HepG2 (cell line): Measurements from ENCODE around the gene PAIP2. TPM values are rescaled to one million over a fixed set of nuclear protein-coding genes. Genes with fewer than 3 reads are reported as not detected.

Source experiments
- BHLHE40 ChIP-seq: IDR thresholded peaks from 2 replicates; pipeline ENCODE4 v1.6.1; 2011; ENCODE audit warnings: low read length, improper control_type of control experiment
- CHD4 ChIP-seq: fragments of 200-600 bp; sonication (generic); IDR thresholded peaks from 2 replicates; pipeline ENCODE4 v1.7.0; 2017; ENCODE audit warnings: mild to moderate bottlenecking, low read length, borderline replicate concordance
- HCFC1 ChIP-seq: fragments of 150-350 bp; IDR thresholded peaks from 2 replicates; pipeline ENCODE4 v1.6.1; 2014; ENCODE audit warnings: low read depth, low read length
- HDAC1 ChIP-seq: sonication (generic); formaldehyde crosslinking; IDR thresholded peaks from 2 replicates; pipeline ENCODE4 v1.5.1; 2020; ENCODE audit warnings: mild to moderate bottlenecking, missing genetic modification reagents
- MEIS1 ChIP-seq: sonication (generic); formaldehyde crosslinking; IDR thresholded peaks from 2 replicates; pipeline ENCODE4 v1.9.0; 2021; ENCODE audit warnings: mild to moderate bottlenecking, missing genetic modification reagents, moderate library complexity, borderline replicate concordance
- MIER2 ChIP-seq: IDR thresholded peaks from 2 replicates; pipeline ENCODE4 v1.6.1; 2016; ENCODE audit warnings: missing biosample characterization, missing genetic modification reagents
- MTF1 ChIP-seq: sonication (generic); formaldehyde crosslinking; IDR thresholded peaks from 2 replicates; pipeline ENCODE4 v1.5.0; 2020; ENCODE audit warnings: missing genetic modification reagents
- NFATC3 ChIP-seq: sonication (generic); formaldehyde crosslinking; IDR thresholded peaks from 2 replicates; pipeline ENCODE4 v1.5.1; 2020; ENCODE audit warnings: mild to moderate bottlenecking, missing genetic modification reagents
- NR2F1 ChIP-seq, 2 experiments: fragments of 450-650 bp in 1 of 2; formaldehyde crosslinking in 1 of 2; IDR thresholded peaks; 2 replicates each; pipeline versions ENCODE4 v1.5.0 to v1.6.1; 2016 to 2020; ENCODE audit warnings: mild to moderate bottlenecking in 1 of 2, missing compliant biosample characterization in 1 of 2, missing genetic modification reagents in 1 of 2, moderate library complexity in 1 of 2
- SCMH1 ChIP-seq: sonication (generic); formaldehyde crosslinking; IDR thresholded peaks from 2 replicates; pipeline ENCODE4 v1.9.0; 2021; ENCODE audit warnings: missing genetic modification reagents, mild to moderate bottlenecking, borderline replicate concordance
- SSRP1 ChIP-seq: IDR thresholded peaks from 2 replicates; pipeline ENCODE4 v1.6.1; 2016; ENCODE audit warnings: control low read depth
- THAP7 ChIP-seq: sonication (generic); formaldehyde crosslinking; IDR thresholded peaks from 2 replicates; pipeline ENCODE4 v1.8.1; 2023; ENCODE audit warnings: mild to moderate bottlenecking, missing genetic modification reagents
- ZBTB42 ChIP-seq: sonication (generic); formaldehyde crosslinking; IDR thresholded peaks from 2 replicates; pipeline ENCODE4 v1.5.0; 2020; ENCODE audit warnings: mild to moderate bottlenecking, missing genetic modification reagents
- ZNF18 ChIP-seq: sonication (generic); formaldehyde crosslinking; IDR thresholded peaks from 2 replicates; pipeline ENCODE4 v1.8.0; 2022; ENCODE audit warnings: mild to moderate bottlenecking, missing genetic modification reagents; ENCODE audit not compliant: insufficient replicate concordance
- ZNF33B ChIP-seq: sonication (generic); formaldehyde crosslinking; IDR thresholded peaks from 2 replicates; pipeline ENCODE4 v1.5.1; 2020; ENCODE audit warnings: mild to moderate bottlenecking, missing genetic modification reagents
- ZNF468 ChIP-seq: sonication (generic); formaldehyde crosslinking; IDR thresholded peaks from 2 replicates; pipeline ENCODE4 v1.8.0; 2022; ENCODE audit warnings: mild to moderate bottlenecking, moderate library complexity, missing genetic modification reagents
- ZNF513 ChIP-seq: sonication (generic); formaldehyde crosslinking; conservative IDR thresholded peaks from 2 replicates; pipeline ENCODE4 v1.5.0; 2020; ENCODE audit warnings: missing genetic modification reagents
- ZNF672 ChIP-seq: sonication (generic); formaldehyde crosslinking; IDR thresholded peaks from 2 replicates; pipeline ENCODE4 v1.8.1; 2022; ENCODE audit warnings: missing genetic modification reagents
- ZNF773 ChIP-seq: sonication (generic); formaldehyde crosslinking; IDR thresholded peaks from 2 replicates; pipeline ENCODE4 v1.4.0; 2020; ENCODE audit warnings: missing genetic modification reagents, borderline replicate concordance
- polyA plus RNA-seq, 8 experiments: library from polyadenylated mRNA; depleted of rRNA in 3 of 8; stranded (reverse) in 7 of 8; unstranded in 1 of 8; fragments of >200 nt; fragmentation: Illumina TruSeq in 4 of 8; extraction: Trizol in 4 of 8; gene quantifications; 2 replicates each; pipeline versions ENCODE4 v1.2.1 to v1.2.3, GENCODE V29; 2011 to 2016; ENCODE audit warnings: low read depth in 4 of 8, missing spikeins in 1 of 8, mixed read lengths in 1 of 8; ENCODE audit not compliant: insufficient read depth in 1 of 8
- total RNA-seq, 5 experiments: library from RNA; depleted of rRNA; stranded (reverse); fragments of >200 nt; fragmentation: Illumina TruSeq; extraction: Trizol; gene quantifications; 2 replicates each; pipeline ENCODE4 v1.2.3, GENCODE V29; 2016; ENCODE audit warnings: low read depth in 1 of 5
- TF ChIP-seq, protein P1 (sequence below): sonication (generic); formaldehyde crosslinking; IDR thresholded peaks from 2 replicates; pipeline ENCODE4 v1.5.0; 2020; ENCODE audit warnings: missing genetic modification reagents
- TF ChIP-seq, protein P2 (sequence below): sonication (generic); formaldehyde crosslinking; IDR thresholded peaks from 2 replicates; pipeline ENCODE4 v1.4.0; 2020; ENCODE audit warnings: missing genetic modification reagents

PAIP2 gene
- total and polyA plus RNA-seq, 2 of the 13 experiments (the other 11 are each of a cell fraction or from before 2014, with no cell fraction given): 61.5 to 76.3 TPM

- peak; percentile 65; the same call in 1 of the 2 replicates for TF ChIP-seq ZNF773 (CRISPR knock-in tag)
- peak; percentile 54; the same call in 1 of the 2 replicates for TF ChIP-seq HCFC1
- peak; percentile 57; the same call in 1 of the 2 replicates for TF ChIP-seq ZNF33B
- TF ChIP-seq MTF1: no peak
- peak; percentile 71 for TF ChIP-seq HDAC1 (CRISPR knock-in tag)
- no peak for TF ChIP-seq MIER2 (CRISPR knock-in tag)
- TF ChIP-seq THAP7 (CRISPR knock-in tag): no peak; the same call in 1 of the 2 replicates
- TF ChIP-seq, protein P1, sequence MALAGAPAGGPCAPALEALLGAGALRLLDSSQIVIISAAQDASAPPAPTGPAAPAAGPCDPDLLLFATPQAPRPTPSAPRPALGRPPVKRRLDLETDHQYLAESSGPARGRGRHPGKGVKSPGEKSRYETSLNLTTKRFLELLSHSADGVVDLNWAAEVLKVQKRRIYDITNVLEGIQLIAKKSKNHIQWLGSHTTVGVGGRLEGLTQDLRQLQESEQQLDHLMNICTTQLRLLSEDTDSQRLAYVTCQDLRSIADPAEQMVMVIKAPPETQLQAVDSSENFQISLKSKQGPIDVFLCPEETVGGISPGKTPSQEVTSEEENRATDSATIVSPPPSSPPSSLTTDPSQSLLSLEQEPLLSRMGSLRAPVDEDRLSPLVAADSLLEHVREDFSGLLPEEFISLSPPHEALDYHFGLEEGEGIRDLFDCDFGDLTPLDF (CRISPR knock-in tag): peak; percentile 62; the same call in 1 of the 2 replicates
- no peak for TF ChIP-seq NR2F1 (CRISPR knock-in tag; IDR thresholded peaks at IDR 0.05)
- no peak for TF ChIP-seq SCMH1 (CRISPR knock-in tag)
- no peak for TF ChIP-seq ZNF468 (CRISPR knock-in tag)
- no peak for TF ChIP-seq NFATC3 (CRISPR knock-in tag)
- TF ChIP-seq MEIS1 (CRISPR knock-in tag): peak; percentile 91
- no peak for TF ChIP-seq SSRP1
- no peak for TF ChIP-seq ZNF513 (CRISPR knock-in tag)
- TF ChIP-seq CHD4: no peak
- peak; percentile 77; the same call in 1 of the 2 replicates for TF ChIP-seq BHLHE40
- TF ChIP-seq ZNF672 (CRISPR knock-in tag): no peak
- TF ChIP-seq, protein P2, sequence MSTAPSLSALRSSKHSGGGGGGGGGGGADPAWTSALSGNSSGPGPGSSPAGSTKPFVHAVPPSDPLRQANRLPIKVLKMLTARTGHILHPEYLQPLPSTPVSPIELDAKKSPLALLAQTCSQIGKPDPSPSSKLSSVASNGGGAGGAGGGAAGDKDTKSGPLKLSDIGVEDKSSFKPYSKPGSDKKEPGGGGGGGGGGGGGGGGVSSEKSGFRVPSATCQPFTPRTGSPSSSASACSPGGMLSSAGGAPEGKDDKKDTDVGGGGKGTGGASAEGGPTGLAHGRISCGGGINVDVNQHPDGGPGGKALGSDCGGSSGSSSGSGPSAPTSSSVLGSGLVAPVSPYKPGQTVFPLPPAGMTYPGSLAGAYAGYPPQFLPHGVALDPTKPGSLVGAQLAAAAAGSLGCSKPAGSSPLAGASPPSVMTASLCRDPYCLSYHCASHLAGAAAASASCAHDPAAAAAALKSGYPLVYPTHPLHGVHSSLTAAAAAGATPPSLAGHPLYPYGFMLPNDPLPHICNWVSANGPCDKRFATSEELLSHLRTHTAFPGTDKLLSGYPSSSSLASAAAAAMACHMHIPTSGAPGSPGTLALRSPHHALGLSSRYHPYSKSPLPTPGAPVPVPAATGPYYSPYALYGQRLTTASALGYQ: no peak; the same call in 1 of the 2 replicates
- TF ChIP-seq ZNF18 (CRISPR knock-in tag): no peak
- no peak for TF ChIP-seq ZBTB42 (CRISPR knock-in tag)
These were observed at the start of gene PAIP2 (continued) for GRCh38 chr5:139341689-139342422.
